Smooth muscle cell (in vitro differentiated cells): ENCODE results near the gene CBFA2T3. TPM values are rescaled to one million over a fixed set of nuclear protein-coding genes. Genes with fewer than 3 reads are reported as not detected.

Experiments
- DNase-seq: peaks from one replicate; lab custom pipeline; 2025; ENCODE audit not compliant: unreplicated experiment; lab: John Stamatoyannopoulos, UW
- H2AFZ ChIP-seq: fragments of 200-600 bp; sonication (generic); 2 replicates; pipeline ENCODE4 v1.6.0; 2016; ENCODE audit warnings: antibody characterized with exemption, low read depth, mild to moderate bottlenecking
- H3F3A ChIP-seq: fragments of 200-600 bp; sonication (generic); 2 replicates; pipeline ENCODE4 v1.6.0; 2017; ENCODE audit warnings: antibody characterized with exemption, low read depth
- H3K27ac ChIP-seq: fragments of 200-600 bp; sonication (generic); 2 replicates; pipeline ENCODE4 v1.5.1; 2016; ENCODE audit warnings: low read depth, mild to moderate bottlenecking
- H3K27me3 ChIP-seq: fragments of 200-600 bp; sonication (generic); 2 replicates; pipeline ENCODE4 v1.6.1; 2016; ENCODE audit warnings: low read depth, mild to moderate bottlenecking
- H3K36me3 ChIP-seq: fragments of 200-600 bp; sonication (generic); 2 replicates; pipeline ENCODE4 v1.5.1; 2016; ENCODE audit warnings: low read depth
- H3K4me1 ChIP-seq: fragments of 200-600 bp; sonication (generic); 2 replicates; pipeline ENCODE4 v1.5.1; 2016; ENCODE audit warnings: low read depth
- H3K4me2 ChIP-seq: fragments of 200-600 bp; sonication (generic); 2 replicates; pipeline ENCODE4 v1.6.0; 2016; ENCODE audit warnings: mild to moderate bottlenecking
- H3K4me3 ChIP-seq: fragments of 200-600 bp; sonication (generic); 2 replicates; pipeline ENCODE4 v1.5.1; 2016; ENCODE audit warnings: mild to moderate bottlenecking
- H3K79me2 ChIP-seq: fragments of 200-600 bp; sonication (generic); 2 replicates; pipeline ENCODE4 v1.6.0; 2016; ENCODE audit warnings: low read depth, mild to moderate bottlenecking
- H3K9ac ChIP-seq: fragments of 200-600 bp; sonication (generic); 2 replicates; pipeline ENCODE4 v1.6.0; 2016; ENCODE audit warnings: low read depth
- H3K9me3 ChIP-seq: fragments of 200-600 bp; sonication (generic); replicated peaks from 2 replicates; pipeline ENCODE4 v1.5.1; 2016; ENCODE audit warnings: low read depth
- H4K20me1 ChIP-seq: fragments of 200-600 bp; sonication (generic); 2 replicates; pipeline ENCODE4 v1.6.0; 2016; ENCODE audit warnings: low read depth
- CTCF ChIP-seq: fragments of 200-600 bp; sonication (generic); IDR thresholded peaks from 2 replicates; pipeline ENCODE4 v1.5.1; 2017; ENCODE audit warnings: borderline replicate concordance, mild to moderate bottlenecking, antibody characterized with exemption; ENCODE audit not compliant: insufficient read depth, poor library complexity, severe bottlenecking
- WGBS: methylation state at CpG from one replicate; pipeline ENCODE4 v1.1.7; 2016; ENCODE audit warnings: low lambda C conversion rate; 5-methylcytosine and 5-hydroxymethylcytosine counted together
- polyA plus RNA-seq: library from polyadenylated mRNA; unstranded; fragments of >200 nt; fragmentation: Nextera tagmentation; extraction: Ambion mirVana; gene quantifications from 2 replicates; pipeline ENCODE4 v1.2.1, GENCODE V29; 2016
- total RNA-seq: library from RNA; depleted of rRNA; stranded (reverse); fragments of >200 nt; gene quantifications from 2 replicates; pipeline ENCODE4 v1.2.3, GENCODE V29; 2014

CBFA2T3 gene
- total and polyA plus RNA-seq, 2 experiments from 2014 or later = 0.25 TPM; not detected in 1

- Histone ChIP-seq H3K79me2 (no peaks in the 10 kb centered on the region), H3K27ac (no peak overlapping the region), H3K36me3 (no peaks in the 10 kb centered on the region), H3K4me3 (no peak overlapping the region), H3K9ac (no peak overlapping the region), H3K27me3 (no peaks in the 10 kb centered on the region), H3K9me3 (no peaks in the 10 kb centered on the region), H3F3A (no peaks in the 10 kb centered on the region), H4K20me1 (no peaks in the 10 kb centered on the region), H3K4me2 (no peak overlapping the region), H2AFZ (no peak overlapping the region), H3K4me1 (peaks cover 7% of the 10 kb centered on the region)
- no peak for DNase-seq
- 89% methylated on average over 23 of the region's 26 CpGs for WGBS
- no peak for TF ChIP-seq CTCF
Observed at GRCh38 chr16:88989852-88990547, 13.0 kb upstream of the CBFA2T3 start.

GRCh38 chr16:88988980-88989811 is 12.2 kb upstream of the CBFA2T3 start:
- no peak overlapping the region for H3K4me3 ChIP-seq
- DNase-seq = no peak
- H3F3A ChIP-seq = no peaks in the 10 kb centered on the region
- H3K36me3 ChIP-seq = no peaks in the 10 kb centered on the region
- H3K9ac ChIP-seq = no peak overlapping the region
- H3K4me1 ChIP-seq = peaks cover 7% of the 10 kb centered on the region
- no peak for TF ChIP-seq CTCF
- no peak overlapping the region for H2AFZ ChIP-seq
- no peaks in the 10 kb centered on the region for H4K20me1 ChIP-seq
- H3K79me2 ChIP-seq = no peaks in the 10 kb centered on the region
- no peaks in the 10 kb centered on the region for H3K9me3 ChIP-seq
- 91% methylated on average over 28 of the region's 44 CpGs for WGBS
- no peak overlapping the region for H3K27ac ChIP-seq
- no peaks in the 10 kb centered on the region for H3K27me3 ChIP-seq
- no peak overlapping the region for H3K4me2 ChIP-seq

GRCh38 chr16:88985521-88985920 is 8.5 kb upstream of the CBFA2T3 start:
- no peak overlapping the region for H3K9ac ChIP-seq
- no peaks in the 10 kb centered on the region for H3F3A ChIP-seq
- H3K4me3 ChIP-seq = no peak overlapping the region
- TF ChIP-seq CTCF = no peak
- no peak overlapping the region for H3K27ac ChIP-seq
- WGBS = 91% methylated on average over 12 of the region's 13 CpGs
- no peak overlapping the region for H3K4me2 ChIP-seq
- H3K9me3 ChIP-seq = no peaks in the 10 kb centered on the region
- no peaks in the 10 kb centered on the region for H3K36me3 ChIP-seq
- no peaks in the 10 kb centered on the region for H3K4me1 ChIP-seq
- H4K20me1 ChIP-seq = no peaks in the 10 kb centered on the region
- DNase-seq = no peak
- H3K79me2 ChIP-seq = no peaks in the 10 kb centered on the region
- H2AFZ ChIP-seq = no peak overlapping the region
- no peaks in the 10 kb centered on the region for H3K27me3 ChIP-seq
